B cell (primary cell): ENCODE results near the gene ZNRD2. TPM values are rescaled to one million over a fixed set of nuclear protein-coding genes. Genes with fewer than 3 reads are reported as not detected.

Source experiments
- ATAC-seq: fragments of 200-7000 bp; cut with Tn5 transposase; one replicate; pipeline ENCODE4 v1.10.0; 2021; ENCODE audit warnings: low read depth, mild to moderate bottlenecking, moderate number of reproducible peaks, moderate library complexity
- CTCF ChIA-PET: fragments of 350-600 bp; sonication (Branson Sonifier 250); formaldehyde crosslinking; loops from one replicate; lab custom pipeline; 2021; ENCODE audit warnings: antibody characterized with exemption, inconsistent platforms; lab: Charles Lee
- POLR2A ChIA-PET: fragments of 350-600 bp; sonication (Branson Sonifier 250); formaldehyde crosslinking; loops from one replicate; lab custom pipeline; 2021; ENCODE audit warnings: antibody characterized with exemption; lab: Charles Lee
- DNase-seq: peaks from one replicate; pipeline ENCODE4 v3.0.0; 2013
- H2AFZ ChIP-seq: 2 replicates; pipeline ENCODE4 v1.6.1; 2012; ENCODE audit warnings: mild to moderate bottlenecking, low read depth, low read length; ENCODE audit not compliant: insufficient read depth, poor library complexity, severe bottlenecking
- H3K27ac ChIP-seq, 2 donors: 1 replicate in 1 of 2; 2 replicates in 1 of 2; pipeline ENCODE4 v1.5.1; 2012 to 2013; ENCODE audit warnings: low read length in 2 of 2, mild to moderate bottlenecking in 2 of 2, moderate library complexity in 1 of 2
- H3K27me3 ChIP-seq, 4 experiments: fragments of 200-600 bp in 1 of 4; sonication (generic) in 1 of 4; replicated peaks in 1 of 4; 1 replicate in 2 of 4; 2 replicates in 2 of 4; pipeline versions ENCODE4 v1.6.1 to v1.7.0; 2013 to 2016; ENCODE audit warnings: low read length in 3 of 4, mild to moderate bottlenecking in 2 of 4, mixed read lengths in 1 of 4, moderate library complexity in 1 of 4; ENCODE audit not compliant: insufficient read depth in 4 of 4, control insufficient read depth in 3 of 4; ENCODE audit errors: control extremely low read depth in 1 of 4
- H3K36me3 ChIP-seq, 2 experiments: replicated peaks in 1 of 2; 1 replicate in 1 of 2; 2 replicates in 1 of 2; pipeline versions ENCODE4 v1.6.1 to v1.7.1; 2013; ENCODE audit warnings: low read length in 1 of 2; ENCODE audit not compliant: insufficient read depth in 2 of 2, control insufficient read depth in 1 of 2; ENCODE audit errors: control extremely low read depth in 1 of 2, extremely low read depth in 1 of 2
- H3K4me1 ChIP-seq, 2 donors: fragments of 200-600 bp in 1 of 2; sonication (generic) in 1 of 2; 1 replicate in 1 of 2; 2 replicates in 1 of 2; pipeline versions ENCODE4 v1.5.1 to v1.6.1; 2013 to 2017; ENCODE audit warnings: low read length in 2 of 2; ENCODE audit not compliant: control insufficient read depth in 2 of 2, insufficient read depth in 2 of 2
- H3K4me2 ChIP-seq: replicated peaks from 2 replicates; pipeline ENCODE3; 2012; ENCODE audit warnings: mild to moderate bottlenecking, low read depth, low read length; ENCODE audit not compliant: poor library complexity, severe bottlenecking
- H3K4me3 ChIP-seq, 5 experiments: fragments of 200-600 bp in 1 of 5; sonication (generic) in 1 of 5; 1 replicate in 3 of 5; 2 replicates in 2 of 5; pipeline versions ENCODE4 v1.5.1 to v1.7.0; 2011 to 2016; ENCODE audit warnings: low read length in 4 of 5, mild to moderate bottlenecking in 4 of 5, low read depth in 2 of 5, control low read depth in 1 of 5, moderate library complexity in 1 of 5; ENCODE audit not compliant: insufficient read depth in 1 of 5; ENCODE audit errors: control extremely low read depth in 1 of 5, extremely low read depth in 1 of 5
- H3K79me2 ChIP-seq: fragments of 200-600 bp; sonication (generic); one replicate; pipeline ENCODE4 v1.6.0; 2016; ENCODE audit warnings: low read length; ENCODE audit not compliant: control insufficient read depth, insufficient read depth
- H3K9ac ChIP-seq: fragments of 200-600 bp; sonication (generic); 2 replicates; pipeline ENCODE4 v1.6.1; 2017; ENCODE audit warnings: mild to moderate bottlenecking, low read length, moderate library complexity
- H3K9me3 ChIP-seq, 3 donors: one replicate each; pipeline versions ENCODE4 v1.6.1 to v1.7.1; 2013; ENCODE audit warnings: low read length in 2 of 3; ENCODE audit not compliant: control insufficient read depth in 2 of 3, insufficient read depth in 1 of 3; ENCODE audit errors: control extremely low read depth in 1 of 3
- H4K20me1 ChIP-seq: 2 replicates; pipeline ENCODE4 v1.6.0; 2012; ENCODE audit warnings: mild to moderate bottlenecking, low read length; ENCODE audit not compliant: insufficient read depth, control insufficient read depth, poor library complexity, severe bottlenecking
- H3K27ac Mint-ChIP-seq: one replicate; pipeline ENCODE4 v1.8.0; 2021; ENCODE audit warnings: mixed read lengths
- H3K27me3 Mint-ChIP-seq: one replicate; pipeline ENCODE4 v1.8.0; 2021; ENCODE audit warnings: mixed read lengths
- H3K4me1 Mint-ChIP-seq: one replicate; pipeline ENCODE4 v1.8.0; 2021; ENCODE audit warnings: mixed read lengths
- H3K4me3 Mint-ChIP-seq: one replicate; pipeline ENCODE4 v1.8.0; 2021; ENCODE audit warnings: mixed read lengths
- H3K9me3 Mint-ChIP-seq: one replicate; pipeline ENCODE4 v1.8.0; 2022; ENCODE audit warnings: mixed read lengths; ENCODE audit not compliant: insufficient read depth
- CTCF ChIP-seq: fragments of 200-600 bp; IDR thresholded peaks from one replicate; pipeline ENCODE4 v1.8.0; 2022; ENCODE audit warnings: antibody characterized with exemption, mild to moderate bottlenecking
- EZH2 ChIP-seq: IDR thresholded peaks from 2 replicates; pipeline ENCODE4 v1.6.1; 2012; ENCODE audit warnings: borderline replicate concordance, low read depth, mild to moderate bottlenecking, moderate library complexity, low read length; ENCODE audit not compliant: insufficient read depth, poor library complexity, severe bottlenecking
- WGBS: methylation state at CpG from one replicate; pipeline ENCODE4 v1.1.5; 2013; ENCODE audit warnings: missing lambda C conversion rate; ENCODE audit not compliant: insufficient coverage; 5-methylcytosine and 5-hydroxymethylcytosine counted together
- intact Hi-C: fragments of 100-400 bp; cut with micrococcal nuclease; formaldehyde crosslinking; loops from one replicate; pipeline ENCODE4 v1.10.0; 2022
- polyA plus RNA-seq: library from polyadenylated mRNA; depleted of rRNA; stranded (reverse); fragments of >200 nt; gene quantifications from 2 replicates; pipeline ENCODE4 v1.2.3, GENCODE V29; 2012
- total RNA-seq, 2 donors: library from RNA; stranded (reverse); fragments of 120-200 nt in 1 of 2; gene quantifications; 1 replicate in 1 of 2; 2 replicates in 1 of 2; pipeline versions ENCODE4 v1.2.3 to v1.2.4, GENCODE V29; 2013 to 2022

Gene ZNRD2
- total and polyA plus RNA-seq, 2 donors (not counting 1 experiment from before 2014, with no cell fraction given) = 22.1 to 112 TPM

GRCh38 chr11:65554057-65554818, 16.0 kb upstream of the ZNRD2 start:
- Histone ChIP-seq H3K36me3 (no peaks in the 10 kb centered on the region), H3K79me2 (peaks cover 11% of the 10 kb centered on the region), H3K9me3 (no peaks in the 10 kb centered on the region), H3K4me1 (peaks cover 29 to 55% of the 10 kb centered on the region in 2 donors), H2AFZ (no peak overlapping the region), H3K27ac (no peak overlapping the region), H3K4me2 (peak overlapping the region; percentile 61), H3K4me3 (no peak overlapping the region), H3K27me3 (no peaks in the 10 kb centered on the region), H4K20me1 (no peaks in the 10 kb centered on the region), H3K9ac (no peak overlapping the region)
- POLR2A ChIA-PET = no interaction called here
- H3K4me3 Mint-ChIP-seq = peak overlapping the region; percentile 49
- 87% methylated on average over 24 of the region's 27 CpGs for WGBS
- ATAC-seq = no peak
- TF ChIP-seq EZH2 (no peak), CTCF (no peak)
- peaks cover 52% of the 10 kb centered on the region for H3K4me1 Mint-ChIP-seq
- CTCF ChIA-PET = interaction anchor here (1.2 to 4.1 kb wide), 3 partner anchors 8 to 13 kb away, joined by 4 to 108 read pairs (median 4); no protein-coding TSS in a partner anchor
- H3K9me3 Mint-ChIP-seq = no peaks in the 10 kb centered on the region
- intact Hi-C loops = no loop called here
- no peak overlapping the region for H3K27ac Mint-ChIP-seq
- no peaks in the 10 kb centered on the region for H3K27me3 Mint-ChIP-seq
- DNase-seq = no peak

GRCh38 chr11:65554842-65555430, 15.3 kb upstream of the ZNRD2 start:
- H3K9ac ChIP-seq = no peak overlapping the region
- POLR2A ChIA-PET = interaction anchor here (0.6 kb wide), 2 partner anchors 147 to 733 kb away, joined by 4 to 7 read pairs; no protein-coding TSS in a partner anchor
- intact Hi-C loops = no loop called here
- no peaks in the 10 kb centered on the region for H3K9me3 Mint-ChIP-seq
- no peaks in the 10 kb centered on the region for H3K9me3 ChIP-seq
- H3K36me3 ChIP-seq = no peaks in the 10 kb centered on the region
- H3K4me3 Mint-ChIP-seq = peak overlapping the region; percentile 30
- TF ChIP-seq EZH2 = no peak
- no peak for TF ChIP-seq CTCF
- no peak for DNase-seq
- 84% methylated on average over 4 of the region's 4 CpGs for WGBS
- H3K4me2 ChIP-seq = no peak overlapping the region
- no peak for ATAC-seq
- no peak overlapping the region for H3K4me3 ChIP-seq
- H3K27ac Mint-ChIP-seq = peak overlapping the region; percentile 51
- H3K27me3 ChIP-seq = no peaks in the 10 kb centered on the region
- CTCF ChIA-PET = interaction anchor here (0.6 to 1.2 kb wide), 3 partner anchors 8 to 935 kb away, joined by 3 to 4 read pairs (median 3); no protein-coding TSS in a partner anchor
- no peak overlapping the region for H2AFZ ChIP-seq
- peaks cover 18% of the 10 kb centered on the region for H3K79me2 ChIP-seq
- peaks cover under 1% of the 10 kb centered on the region for H3K27me3 Mint-ChIP-seq
- H3K4me1 ChIP-seq = peaks cover 29 to 55% of the 10 kb centered on the region in 2 donors
- H3K27ac ChIP-seq = no peak overlapping the region
- no peaks in the 10 kb centered on the region for H4K20me1 ChIP-seq
- H3K4me1 Mint-ChIP-seq = peaks cover 52% of the 10 kb centered on the region
